ENCODE results near the gene ALAD.

The ALAD gene

GRCh38 chr9:113363336-113363735, 37.7 kb downstream of the ALAD start:
- ChIA-PET POLR2A (ENCODE audit: low non-redundant PET) (no interaction called here), CTCF (interaction anchor here (1.4 kb wide), 1 partner anchor 38 kb away, joined by 4 read pairs; the partner anchor contains the start of gene ALAD)
- no peak overlapping the region for H3K27ac ChIP-seq
- no peak for TF ChIP-seq CTCF (conservative IDR thresholded peaks at IDR 0.05; ENCODE audit: low read depth)
- no peak for DNase-seq (ENCODE audit: low spot score)

DNA sequence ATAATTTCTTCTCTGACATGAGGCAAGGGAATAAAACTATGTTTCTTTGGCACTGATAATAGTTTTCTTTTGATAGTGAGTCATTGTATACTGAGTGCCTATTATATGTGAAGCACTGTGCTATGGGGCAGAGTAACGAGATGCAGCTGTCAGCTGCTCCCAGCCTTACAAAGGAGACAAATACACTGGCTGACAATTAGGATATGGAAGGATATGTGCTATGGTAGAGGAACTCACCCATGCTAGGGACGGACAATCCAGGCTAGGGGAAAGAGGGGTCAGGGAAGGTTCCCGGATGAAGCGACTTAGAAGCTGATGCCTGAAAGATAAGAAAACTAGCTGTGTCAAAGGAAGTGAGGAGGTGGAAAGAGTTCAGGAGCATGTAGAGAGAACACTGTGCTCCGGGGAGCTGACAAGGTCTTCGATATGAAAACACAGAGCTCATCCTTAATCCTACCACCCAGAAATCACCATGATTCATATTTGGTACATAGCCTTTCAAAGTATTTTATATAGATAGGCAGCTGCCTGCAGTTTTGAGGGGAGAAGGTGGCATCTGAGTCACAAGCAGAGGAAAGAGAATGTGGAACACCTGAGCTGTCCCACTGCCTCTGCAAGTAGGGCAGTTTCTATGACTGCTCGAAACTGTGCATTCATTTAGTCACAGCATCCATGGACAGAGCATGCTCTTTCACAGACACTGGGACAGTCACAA, 39.6 kb downstream of the ALAD start:
- no peak overlapping the region for H3K27ac ChIP-seq
- ChIA-PET CTCF (interaction anchor here (1.1 kb wide), 1 partner anchor 40 kb away, joined by 5 read pairs; no protein-coding TSS in a partner anchor), POLR2A (ENCODE audit: low non-redundant PET) (interaction anchor here (0.6 kb wide), 1 partner anchor 1568 kb away, joined by 3 read pairs; no protein-coding TSS in a partner anchor)
- DNase-seq (ENCODE audit: low spot score), result no peak
- TF ChIP-seq CTCF (conservative IDR thresholded peaks at IDR 0.05; ENCODE audit: low read depth), result no peak

DNA sequence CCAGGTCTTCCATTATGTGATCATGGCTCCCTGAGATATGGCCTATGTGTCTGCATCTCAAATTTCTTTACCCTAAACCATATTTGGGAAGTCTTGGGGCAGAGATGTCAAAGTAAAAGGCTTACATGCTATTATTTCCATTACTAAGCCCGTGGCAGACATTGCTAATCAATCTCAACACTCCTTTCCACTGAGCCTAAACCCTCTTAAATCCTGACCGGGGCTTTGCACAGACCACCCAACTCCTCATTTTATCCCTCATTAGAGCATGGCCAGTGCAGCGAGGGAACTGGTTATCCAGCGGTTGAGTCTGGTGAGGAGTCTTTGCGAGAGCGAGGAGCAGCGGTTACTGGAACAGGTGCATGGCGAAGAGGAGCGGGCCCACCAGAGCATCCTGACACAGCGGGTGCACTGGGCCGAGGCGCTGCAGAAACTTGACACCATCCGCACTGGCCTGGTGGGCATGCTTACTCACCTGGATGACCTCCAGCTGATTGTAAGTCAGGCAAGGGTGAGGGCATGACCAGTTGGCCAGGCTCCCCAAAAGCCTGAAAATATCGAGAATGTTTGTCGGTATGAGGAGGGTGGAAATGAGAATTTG, 40.7 kb downstream of the ALAD start:
- CTCF ChIA-PET, result interaction anchor here (1.1 kb wide), 1 partner anchor 40 kb away, joined by 3 read pairs; the partner anchor contains the start of gene ALAD
- no peak overlapping the region for H3K27ac ChIP-seq
- POLR2A ChIA-PET (ENCODE audit: low non-redundant PET), result no interaction called here
- no peak for TF ChIP-seq CTCF (conservative IDR thresholded peaks at IDR 0.05; ENCODE audit: low read depth)
- DNase-seq (ENCODE audit: low spot score), result no peak

- DNase-seq (ENCODE audit: low spot score), result no peak
- no peak overlapping the region for H3K27ac ChIP-seq
- ChIA-PET CTCF (interaction anchor here (0.6 to 1.1 kb wide), 6 partner anchors 8 to 207 kb away, joined by 3 to 4 read pairs (median 3); partner anchors contain the start of gene ALAD), POLR2A (ENCODE audit: low non-redundant PET) (no interaction called here)
- TF ChIP-seq CTCF (conservative IDR thresholded peaks at IDR 0.05; ENCODE audit: low read depth), result no peak
Measured at GRCh38 chr9:113359385-113359784, 41.7 kb downstream of the ALAD start.

DNA sequence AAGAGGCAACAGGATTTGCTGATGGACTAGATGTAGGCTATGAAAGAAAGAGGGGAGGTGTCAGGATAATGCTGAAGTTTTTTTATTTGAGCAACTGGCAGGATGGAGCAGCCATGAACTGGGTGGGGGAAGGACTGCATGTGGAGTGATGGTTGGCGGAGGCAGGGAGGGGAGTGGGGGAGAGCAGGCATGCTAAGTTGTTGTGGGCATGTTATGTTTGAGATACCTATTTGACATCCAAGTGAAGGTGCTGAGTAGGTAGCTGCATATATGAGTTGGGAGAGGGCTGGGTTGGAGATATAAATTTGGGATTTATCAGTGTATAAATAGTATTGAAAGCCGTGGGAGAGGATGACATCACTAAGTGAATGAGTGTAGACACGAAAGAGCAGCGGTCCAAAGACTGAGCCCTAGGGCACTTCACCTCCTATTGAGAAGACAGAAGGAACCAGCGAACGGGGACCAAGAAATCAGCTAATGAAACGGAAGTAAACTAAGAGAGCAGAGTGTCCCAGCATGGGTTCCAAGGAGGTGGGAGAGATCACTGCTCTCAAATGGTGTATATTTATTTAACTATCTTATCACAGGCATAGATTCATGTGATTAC, 44.3 kb downstream of the ALAD start:
- POLR2A ChIA-PET (ENCODE audit: low non-redundant PET), result no interaction called here
- CTCF ChIA-PET, result no interaction called here
- no peak for DNase-seq (ENCODE audit: low spot score)

More for the DNA sequence above, 44.3 kb downstream of the ALAD start:
- no peak for TF ChIP-seq CTCF (conservative IDR thresholded peaks at IDR 0.05; ENCODE audit: low read depth)
- H3K27ac ChIP-seq, result no peak overlapping the region
